CMK (cell line): ENCODE data around the gene FECH.
A peak's percentile ranks its signal among the peaks of the same experiment; 100 is the strongest.
"Not testable (repeated sequence)": the region's sequence is repeated elsewhere in the genome, so short reads cannot be mapped to it uniquely, and the experiment has no call there.

ENCODE experiments used
- DNase-seq: peaks from one replicate; pipeline ENCODE4 v3.0.0-alpha.2; 2010; ENCODE audit warnings: low read depth

FECH gene

GRCh38 chr18:57527556-57528229 lies 58.8 kb downstream of the FECH start:
- no peak for DNase-seq

- no peak for DNase-seq
These were observed 63.1 kb downstream of the FECH start for GRCh38 chr18:57523171-57523956.

- not testable (repeated sequence) for DNase-seq
These were observed 64.2 kb downstream of the FECH start for GRCh38 chr18:57522348-57522747.

GRCh38 chr18:57519668-57520424 lies 66.7 kb downstream of the FECH start:
- DNase-seq = no peak

GRCh38 chr18:57518533-57518932 lies 68.0 kb downstream of the FECH start:
- DNase-seq = no peak

GRCh38 chr18:57516056-57516455 lies 70.4 kb downstream of the FECH start:
- DNase-seq = peak; percentile 27

- DNase-seq = no peak
These were observed 81.3 kb downstream of the FECH start for GRCh38 chr18:57505231-57505630.

- no peak for DNase-seq
These were observed 83.9 kb downstream of the FECH start for GRCh38 chr18:57502624-57503023.

GRCh38 chr18:57498682-57499256 lies 87.7 kb downstream of the FECH start:
- no peak for DNase-seq
